Lower lobe of right lung (tissue), 2 donors: Measurements from ENCODE around the gene IFT81. TPM values are rescaled to one million over a fixed set of nuclear protein-coding genes. Genes with fewer than 3 reads are reported as not detected.

ENCODE experiments used
- ATAC-seq, 2 donors: fragments of 200-7000 bp; cut with Tn5 transposase; one replicate each; pipeline ENCODE4 v1.9.1; 2020 to 2022; ENCODE audit warnings: mild to moderate bottlenecking in 2 of 2, moderate library complexity in 2 of 2
- DNase-seq: peaks from one replicate; pipeline ENCODE4 v3.0.0-alpha.2; 2020
- H3K27ac ChIP-seq: fragments of 200-600 bp; one replicate; pipeline ENCODE4 v1.8.0; 2022
- H3K27me3 ChIP-seq: fragments of 200-600 bp; one replicate; pipeline ENCODE4 v1.8.0; 2022; ENCODE audit warnings: low read depth
- H3K36me3 ChIP-seq: fragments of 200-600 bp; one replicate; pipeline ENCODE4 v1.8.0; 2022; ENCODE audit warnings: mild to moderate bottlenecking
- H3K4me1 ChIP-seq: fragments of 200-600 bp; one replicate; pipeline ENCODE4 v1.8.0; 2022
- H3K4me3 ChIP-seq: fragments of 200-600 bp; one replicate; pipeline ENCODE4 v1.8.0; 2022; ENCODE audit warnings: mild to moderate bottlenecking
- H3K9me3 ChIP-seq: fragments of 200-600 bp; one replicate; pipeline ENCODE4 v1.8.0; 2022
- CTCF ChIP-seq: fragments of 200-600 bp; IDR thresholded peaks from one replicate; pipeline ENCODE4 v1.8.0; 2022; ENCODE audit warnings: antibody characterized with exemption, mild to moderate bottlenecking
- intact Hi-C: fragments of 100-400 bp; cut with DNase I; formaldehyde crosslinking; loops from one replicate; pipeline ENCODE4 v1.11.0; 2022
- total RNA-seq: library from RNA; stranded (reverse); fragmentation: NEBNext Ultra II Directional; extraction: Animal tissue kit (Norgen Biotek cat#: 25700); gene quantifications from one replicate; pipeline ENCODE4 v1.2.1, GENCODE V29; 2021
- donor health status: DM: no; HTN: yes; CAD: no; lungs with severe emphysema.

The IFT81 gene
- total RNA-seq, 1 donor from 2014 or later: 12.5 TPM

GRCh38 chr12:110244372-110244771 is 120.2 kb downstream of the IFT81 start:
- Histone ChIP-seq H3K9me3 (no peaks in the 10 kb centered on the region), H3K4me1 (peaks cover 31% of the 10 kb centered on the region), H3K4me3 (no peak overlapping the region), H3K27ac (no peak overlapping the region), H3K27me3 (no peaks in the 10 kb centered on the region), H3K36me3 (no peaks in the 10 kb centered on the region)
- intact Hi-C loops: no loop called here
- DNase-seq: no peak
- TF ChIP-seq CTCF: no peak
- ATAC-seq: no peak

GRCh38 chr12:110244829-110245228 is 120.7 kb downstream of the IFT81 start:
- TF ChIP-seq CTCF: no peak
- H3K4me3 ChIP-seq: no peak overlapping the region
- no peak overlapping the region for H3K27ac ChIP-seq
- no peaks in the 10 kb centered on the region for H3K27me3 ChIP-seq
- intact Hi-C loops: no loop called here
- H3K9me3 ChIP-seq: no peaks in the 10 kb centered on the region
- DNase-seq (no peak), ATAC-seq (no peak)
- no peaks in the 10 kb centered on the region for H3K36me3 ChIP-seq
- peaks cover 35% of the 10 kb centered on the region for H3K4me1 ChIP-seq

- Histone ChIP-seq H3K4me1 (peaks cover 35% of the 10 kb centered on the region), H3K9me3 (no peaks in the 10 kb centered on the region), H3K36me3 (no peaks in the 10 kb centered on the region), H3K27ac (no peak overlapping the region), H3K27me3 (no peaks in the 10 kb centered on the region), H3K4me3 (no peak overlapping the region)
- ATAC-seq (peak in 1 of 2 donors; percentile 19), DNase-seq (peak; percentile 58)
- peak; percentile 33 for TF ChIP-seq CTCF
- intact Hi-C loops: no loop called here
Observed at GRCh38 chr12:110245369-110245772, 121.2 kb downstream of the IFT81 start.

GRCh38 chr12:110246636-110247339 is 122.6 kb downstream of the IFT81 start:
- H3K27ac ChIP-seq: peak overlapping the region; percentile 70
- ATAC-seq (no peak), DNase-seq (no peak)
- no peaks in the 10 kb centered on the region for H3K27me3 ChIP-seq
- no peak overlapping the region for H3K4me3 ChIP-seq
- peaks cover 35% of the 10 kb centered on the region for H3K4me1 ChIP-seq
- no peaks in the 10 kb centered on the region for H3K36me3 ChIP-seq
- intact Hi-C loops: no loop called here
- TF ChIP-seq CTCF: no peak
- H3K9me3 ChIP-seq: no peaks in the 10 kb centered on the region

GRCh38 chr12:110247340-110248095 is 123.4 kb downstream of the IFT81 start:
- DNase-seq: no peak
- Histone ChIP-seq H3K4me3 (no peak overlapping the region), H3K9me3 (no peaks in the 10 kb centered on the region), H3K27me3 (no peaks in the 10 kb centered on the region), H3K27ac (peak overlapping the region; percentile 70), H3K4me1 (peaks cover 35% of the 10 kb centered on the region), H3K36me3 (no peaks in the 10 kb centered on the region)
- TF ChIP-seq CTCF: no peak
- intact Hi-C loops: no loop called here
- ATAC-seq: peak; percentile 74 to 83
